ENCODE measurements around the gene UBXN6.

The UBXN6 gene

DNA sequence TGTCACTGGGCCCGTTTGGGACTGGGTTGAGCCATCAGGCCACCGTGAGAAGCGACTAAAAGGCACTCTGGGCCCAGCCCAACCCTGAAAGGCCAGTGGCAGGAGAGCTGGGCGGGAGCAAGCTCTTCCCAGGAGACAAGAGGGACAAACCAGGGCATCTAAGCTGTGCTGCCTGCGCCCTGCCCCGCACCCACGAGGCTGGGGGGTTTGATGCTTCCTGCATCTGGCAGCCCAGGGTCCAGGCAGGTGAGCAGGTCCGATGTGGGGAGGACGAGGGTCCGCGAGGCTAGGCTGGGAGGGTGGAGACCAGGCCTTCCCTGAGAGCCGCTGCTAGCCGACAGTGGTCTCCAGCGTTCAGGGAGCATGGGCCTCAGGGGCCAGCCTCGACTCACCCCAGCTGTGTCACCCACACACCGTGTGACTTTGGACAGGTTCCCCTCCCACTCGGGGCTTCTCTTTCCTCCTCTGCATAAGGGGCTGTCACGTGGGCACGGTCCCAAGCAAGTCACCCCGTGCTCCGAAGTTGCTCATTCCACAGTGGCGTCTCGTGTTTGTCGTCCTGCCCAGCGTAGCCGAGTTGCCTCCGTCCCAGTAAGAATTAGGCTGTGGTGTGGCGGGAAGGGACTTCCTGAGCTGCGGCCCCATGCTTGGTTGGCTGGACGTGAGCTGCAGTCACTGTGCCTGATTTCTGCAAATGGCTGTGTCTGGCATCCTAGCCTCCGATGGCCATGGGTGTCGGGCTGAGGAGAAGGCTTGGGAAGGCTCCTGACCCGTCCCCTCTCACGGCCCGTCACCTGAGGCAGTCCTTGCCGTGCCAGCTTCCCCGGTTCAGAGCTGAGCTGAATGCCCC is 44.9 kb upstream of the UBXN6 start:
- H3K27ac ChIP-seq: no peak overlapping the region

DNA sequence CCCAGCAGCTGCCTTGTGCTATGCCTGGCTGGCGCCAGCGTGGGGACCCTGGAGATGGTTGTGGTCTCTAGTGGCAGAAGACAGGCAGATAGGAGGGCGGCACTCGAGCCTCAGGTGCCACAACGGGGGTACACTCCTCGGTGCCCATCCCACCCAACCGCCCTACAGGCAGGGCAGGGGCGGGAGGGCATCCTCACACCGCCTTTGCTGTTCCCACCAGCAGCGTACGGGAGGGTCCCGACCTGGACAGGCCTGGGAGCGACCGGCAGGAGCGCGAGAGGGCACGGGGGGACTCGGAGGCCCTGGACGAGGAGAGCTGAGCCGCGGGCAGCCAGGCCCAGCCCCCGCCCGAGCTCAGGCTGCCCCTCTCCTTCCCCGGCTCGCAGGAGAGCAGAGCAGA is 44.1 kb upstream of the UBXN6 start:
- H3K79me2 ChIP-seq (ENCODE audit: insufficient read depth, low read depth): no peaks in the 10 kb centered on the region
- no peak overlapping the region for H3K9ac ChIP-seq
- TF ChIP-seq, protein P1, sequence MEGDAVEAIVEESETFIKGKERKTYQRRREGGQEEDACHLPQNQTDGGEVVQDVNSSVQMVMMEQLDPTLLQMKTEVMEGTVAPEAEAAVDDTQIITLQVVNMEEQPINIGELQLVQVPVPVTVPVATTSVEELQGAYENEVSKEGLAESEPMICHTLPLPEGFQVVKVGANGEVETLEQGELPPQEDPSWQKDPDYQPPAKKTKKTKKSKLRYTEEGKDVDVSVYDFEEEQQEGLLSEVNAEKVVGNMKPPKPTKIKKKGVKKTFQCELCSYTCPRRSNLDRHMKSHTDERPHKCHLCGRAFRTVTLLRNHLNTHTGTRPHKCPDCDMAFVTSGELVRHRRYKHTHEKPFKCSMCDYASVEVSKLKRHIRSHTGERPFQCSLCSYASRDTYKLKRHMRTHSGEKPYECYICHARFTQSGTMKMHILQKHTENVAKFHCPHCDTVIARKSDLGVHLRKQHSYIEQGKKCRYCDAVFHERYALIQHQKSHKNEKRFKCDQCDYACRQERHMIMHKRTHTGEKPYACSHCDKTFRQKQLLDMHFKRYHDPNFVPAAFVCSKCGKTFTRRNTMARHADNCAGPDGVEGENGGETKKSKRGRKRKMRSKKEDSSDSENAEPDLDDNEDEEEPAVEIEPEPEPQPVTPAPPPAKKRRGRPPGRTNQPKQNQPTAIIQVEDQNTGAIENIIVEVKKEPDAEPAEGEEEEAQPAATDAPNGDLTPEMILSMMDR (conservative IDR thresholded peaks at IDR 0.05; ENCODE audit: low read depth, low read length): no peak
- H3K27me3 ChIP-seq (ENCODE audit: insufficient read depth, low read depth): no peaks in the 10 kb centered on the region
- H3K4me3 ChIP-seq (IDR thresholded peaks at IDR 0.05; ENCODE audit: insufficient read depth, low read depth, low read length): no peak overlapping the region
- H3K36me3 ChIP-seq (ENCODE audit: insufficient read depth): no peaks in the 10 kb centered on the region
- no peak overlapping the region for H2AFZ ChIP-seq (ENCODE audit: low read depth)
- H3K27ac ChIP-seq: no peak overlapping the region
- H3K4me1 ChIP-seq (ENCODE audit: low read depth, poor library complexity, severe bottlenecking): no peaks in the 10 kb centered on the region
- no peaks in the 10 kb centered on the region for H4K20me1 ChIP-seq (ENCODE audit: insufficient read depth)
- no peak overlapping the region for H3K4me2 ChIP-seq

More for the DNA sequence above, 44.9 kb upstream of the UBXN6 start:
- Histone ChIP-seq H2AFZ (ENCODE audit: low read depth) (no peak overlapping the region), H4K20me1 (ENCODE audit: insufficient read depth) (no peaks in the 10 kb centered on the region), H3K4me1 (ENCODE audit: low read depth, poor library complexity, severe bottlenecking) (no peaks in the 10 kb centered on the region), H3K9ac (no peak overlapping the region), H3K79me2 (ENCODE audit: insufficient read depth, low read depth) (no peaks in the 10 kb centered on the region), H3K4me3 (IDR thresholded peaks at IDR 0.05; ENCODE audit: insufficient read depth, low read depth, low read length) (no peak overlapping the region), H3K4me2 (no peak overlapping the region), H3K27me3 (ENCODE audit: insufficient read depth, low read depth) (no peaks in the 10 kb centered on the region), H3K36me3 (ENCODE audit: insufficient read depth) (no peaks in the 10 kb centered on the region)
- TF ChIP-seq, protein P1 (conservative IDR thresholded peaks at IDR 0.05; ENCODE audit: low read depth, low read length): no peak

DNA sequence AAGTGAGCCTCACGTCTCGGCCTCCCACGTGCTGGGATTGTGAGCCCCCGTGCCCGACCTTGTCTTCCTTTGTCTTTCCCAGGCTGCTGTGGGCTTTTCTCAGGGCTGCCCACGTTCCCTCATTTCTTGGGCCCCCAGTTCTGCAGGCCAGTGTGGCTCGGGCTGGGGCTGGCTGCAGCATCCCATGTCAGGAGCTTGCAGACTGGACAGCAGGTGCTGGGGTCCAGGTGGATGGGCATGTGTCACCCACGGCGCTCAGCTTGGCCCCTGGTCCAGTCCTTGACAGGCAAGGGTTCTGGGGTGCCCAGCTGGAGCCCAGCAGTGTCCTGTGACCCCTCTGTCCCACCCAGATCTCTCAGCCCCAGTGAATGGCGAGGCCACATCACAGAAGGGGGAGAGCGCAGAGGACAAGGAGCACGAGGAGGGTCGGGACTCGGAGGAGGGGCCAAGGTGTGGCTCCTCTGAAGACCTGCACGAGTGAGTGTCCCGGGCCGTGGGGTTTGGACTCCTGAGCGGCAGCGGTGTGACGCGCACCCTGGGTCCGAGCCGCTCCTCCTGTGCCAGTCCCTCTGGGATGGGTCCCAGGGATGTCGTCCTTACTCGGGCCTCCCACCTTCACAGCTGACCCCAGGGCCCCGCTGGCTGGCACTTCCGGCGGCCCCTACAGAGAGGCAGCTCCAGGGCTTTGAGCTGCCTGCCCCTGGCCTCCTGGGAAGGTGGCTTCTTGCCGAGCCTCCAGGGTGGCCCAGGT is 43.4 kb upstream of the UBXN6 start:
- H3K9ac ChIP-seq: no peak overlapping the region
- no peaks in the 10 kb centered on the region for H3K27me3 ChIP-seq (ENCODE audit: insufficient read depth, low read depth)
- H3K4me1 ChIP-seq (ENCODE audit: low read depth, poor library complexity, severe bottlenecking): no peaks in the 10 kb centered on the region
- H3K79me2 ChIP-seq (ENCODE audit: insufficient read depth, low read depth): no peaks in the 10 kb centered on the region
- TF ChIP-seq, protein P1 (conservative IDR thresholded peaks at IDR 0.05; ENCODE audit: low read depth, low read length): no peak
- no peaks in the 10 kb centered on the region for H3K36me3 ChIP-seq (ENCODE audit: insufficient read depth)
- no peaks in the 10 kb centered on the region for H4K20me1 ChIP-seq (ENCODE audit: insufficient read depth)
- H3K4me2 ChIP-seq: no peak overlapping the region
- no peak overlapping the region for H3K27ac ChIP-seq
- H3K4me3 ChIP-seq (IDR thresholded peaks at IDR 0.05; ENCODE audit: insufficient read depth, low read depth, low read length): no peak overlapping the region
- H2AFZ ChIP-seq (ENCODE audit: low read depth): no peak overlapping the region

DNA sequence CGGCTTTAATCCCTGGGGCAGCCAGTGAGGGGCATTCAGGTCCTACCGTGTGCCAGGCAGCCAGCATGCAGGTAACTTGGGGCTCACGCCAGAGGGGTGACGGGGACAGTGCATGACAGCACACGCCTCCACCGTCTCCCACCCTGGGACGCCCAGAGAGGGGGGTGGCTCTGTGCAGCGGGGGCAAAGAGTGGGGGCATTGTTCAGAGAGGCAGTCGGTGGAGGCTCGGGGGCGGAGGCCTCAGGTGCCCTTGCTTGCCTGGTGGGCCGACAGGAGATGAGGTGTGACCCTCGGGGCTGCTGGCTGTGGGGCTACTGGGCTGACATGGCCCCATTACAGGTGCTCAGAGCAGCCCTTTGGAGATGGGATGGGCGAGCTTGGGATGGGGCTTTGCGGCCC is 42.3 kb upstream of the UBXN6 start:
- Histone ChIP-seq H3K4me3 (IDR thresholded peaks at IDR 0.05; ENCODE audit: insufficient read depth, low read depth, low read length) (no peak overlapping the region), H3K27ac (no peak overlapping the region), H3K27me3 (ENCODE audit: insufficient read depth, low read depth) (no peaks in the 10 kb centered on the region), H3K4me2 (no peak overlapping the region), H3K4me1 (ENCODE audit: low read depth, poor library complexity, severe bottlenecking) (no peaks in the 10 kb centered on the region), H2AFZ (ENCODE audit: low read depth) (no peak overlapping the region), H3K79me2 (ENCODE audit: insufficient read depth, low read depth) (no peaks in the 10 kb centered on the region), H4K20me1 (ENCODE audit: insufficient read depth) (no peaks in the 10 kb centered on the region), H3K36me3 (ENCODE audit: insufficient read depth) (no peaks in the 10 kb centered on the region), H3K9ac (no peak overlapping the region)
- TF ChIP-seq, protein P1 (conservative IDR thresholded peaks at IDR 0.05; ENCODE audit: low read depth, low read length): no peak
